Activated CD8-positive, alpha-beta memory T cell treated with anti-CD3 and anti-CD28 coated beads, Interleukin-2, amount 10 ng/mL, durations not matched to agents 7 days and 5 days (primary cell): ENCODE results near the gene H2AZ2. TPM values are rescaled to one million over a fixed set of nuclear protein-coding genes. Genes with fewer than 3 reads are reported as not detected.
"Not testable (repeated sequence)": the region's sequence is repeated elsewhere in the genome, so short reads cannot be mapped to it uniquely, and the experiment has no call there.

ENCODE experiments used
- ATAC-seq: fragments of 150-1000 bp; cut with Tn5 transposase; one replicate; pipeline ENCODE4 v1.10.0; 2021; ENCODE audit warnings: moderate library complexity
- CTCF ChIA-PET: fragments of 350-600 bp; sonication (Branson Sonifier 250); formaldehyde crosslinking; loops from one replicate; lab custom pipeline; 2021; ENCODE audit warnings: antibody characterized with exemption; lab: Charles Lee
- DNase-seq: peaks from one replicate; pipeline ENCODE4 v3.0.0-alpha.2; 2020
- H3K27ac Mint-ChIP-seq: one replicate; pipeline ENCODE4 v1.8.0; 2021; ENCODE audit warnings: mild to moderate bottlenecking, mixed read lengths
- H3K27me3 Mint-ChIP-seq: one replicate; pipeline ENCODE4 v1.8.0; 2021; ENCODE audit warnings: mixed read lengths
- H3K36me3 Mint-ChIP-seq: one replicate; pipeline ENCODE4 v1.8.0; 2021; ENCODE audit warnings: mild to moderate bottlenecking, mixed read lengths
- H3K4me1 Mint-ChIP-seq: one replicate; pipeline ENCODE4 v1.8.0; 2021; ENCODE audit warnings: mixed read lengths
- H3K4me3 Mint-ChIP-seq: one replicate; pipeline ENCODE4 v1.8.0; 2021; ENCODE audit warnings: mild to moderate bottlenecking, moderate library complexity, mixed read lengths
- H3K9me3 Mint-ChIP-seq: one replicate; pipeline ENCODE4 v1.8.0; 2022; ENCODE audit warnings: low read depth, mixed read lengths
- total RNA-seq, 2 experiments: library from RNA; stranded (reverse); gene quantifications; one replicate each; pipeline ENCODE4 v1.2.3, GENCODE V29; 2021

Gene H2AZ2
- total RNA-seq, 2 experiments from 2014 or later, result 302 to 331 TPM

GRCh38 chr7:44798649-44799305 lies 49.1 kb downstream of the H2AZ2 start:
- peak overlapping the region; percentile 99 for H3K27ac Mint-ChIP-seq
- peak overlapping the region; percentile 93 for H3K4me3 Mint-ChIP-seq
- H3K4me1 Mint-ChIP-seq, result peaks cover 40% of the 10 kb centered on the region
- DNase-seq (no peak), ATAC-seq (no peak)
- CTCF ChIA-PET, result interaction anchor here (0.7 to 2.8 kb wide), 15 partner anchors 10 to 233 kb away, joined by 3 to 17 read pairs (median 3); partner anchors contain the start of gene H2AZ2
- H3K9me3 Mint-ChIP-seq, result no peaks in the 10 kb centered on the region
- peaks cover 53% of the 10 kb centered on the region for H3K36me3 Mint-ChIP-seq
- no peaks in the 10 kb centered on the region for H3K27me3 Mint-ChIP-seq

- H3K36me3 Mint-ChIP-seq, result peaks cover 47% of the 10 kb centered on the region
- H3K27me3 Mint-ChIP-seq, result no peaks in the 10 kb centered on the region
- DNase-seq, result peak; percentile 93
- peak overlapping the region; percentile 99 for H3K27ac Mint-ChIP-seq
- peak overlapping the region; percentile 93 for H3K4me3 Mint-ChIP-seq
- ATAC-seq, result peak; percentile 60
- H3K4me1 Mint-ChIP-seq, result peaks cover 38% of the 10 kb centered on the region
- CTCF ChIA-PET, result interaction anchor here (0.7 to 2.8 kb wide), 16 partner anchors 10 to 232 kb away, joined by 3 to 17 read pairs (median 4); partner anchors contain the start of gene H2AZ2
- no peaks in the 10 kb centered on the region for H3K9me3 Mint-ChIP-seq
These were observed 50.3 kb downstream of the H2AZ2 start for GRCh38 chr7:44797329-44798258.

DNA sequence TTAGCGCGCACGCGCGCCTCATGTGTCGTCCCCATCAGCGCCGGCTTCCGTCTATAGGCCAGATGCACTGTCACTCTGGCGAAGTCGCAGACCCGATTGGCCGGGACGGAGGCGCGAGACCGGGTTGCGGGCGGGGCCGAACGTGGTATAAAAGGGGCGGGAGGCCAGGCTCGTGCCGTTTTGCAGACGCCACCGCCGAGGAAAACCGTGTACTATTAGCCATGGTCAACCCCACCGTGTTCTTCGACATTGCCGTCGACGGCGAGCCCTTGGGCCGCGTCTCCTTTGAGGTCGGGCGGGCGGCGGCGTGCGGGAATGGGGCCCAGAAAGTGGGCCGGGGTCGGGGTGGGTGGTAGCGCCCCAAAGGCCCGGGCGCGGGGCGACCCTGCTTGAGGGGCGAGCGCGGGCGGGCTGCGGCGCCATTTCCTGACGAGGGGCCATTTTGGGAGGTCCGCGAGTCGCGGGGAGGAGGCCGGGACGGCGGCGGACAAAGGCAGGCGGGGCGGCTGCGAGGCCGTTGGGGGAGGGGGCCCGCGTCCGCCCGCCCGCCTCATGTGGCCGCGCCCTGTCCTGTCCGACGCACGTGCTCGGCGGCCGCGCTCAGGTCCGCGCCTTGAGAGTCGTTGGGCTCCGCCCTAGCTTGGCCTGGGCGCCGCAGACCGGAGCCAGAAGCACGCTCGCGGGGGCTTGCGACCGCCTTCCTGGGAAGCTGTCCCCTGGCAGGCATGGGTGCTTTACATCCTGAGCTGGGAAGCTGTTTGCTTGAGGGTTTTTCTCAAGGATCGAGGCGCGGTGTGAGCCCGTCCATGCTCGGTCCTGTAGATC lies 51.2 kb downstream of the H2AZ2 start, which contains the start of gene PPIA:
TSS of gene PPIA (plus strand) at position 178 of the 825 bp plus-strand sequence. CDS start at position 222, 44 bp downstream.
- peaks cover 36% of the 10 kb centered on the region for H3K4me1 Mint-ChIP-seq
- peak within 1 kb of the TSS; percentile 99 for H3K27ac Mint-ChIP-seq
- peak; percentile 99 for DNase-seq
- CTCF ChIA-PET, result interaction anchor here (0.9 to 2.8 kb wide), 4 partner anchors 11 to 159 kb away, joined by 3 to 17 read pairs (median 4); partner anchors contain the start of gene H2AZ2
- ATAC-seq, result peak; percentile 92
- no peaks in the 10 kb centered on the region for H3K27me3 Mint-ChIP-seq
- H3K9me3 Mint-ChIP-seq, result no peaks in the 10 kb centered on the region
- peak within 1 kb of the TSS; percentile 93 for H3K4me3 Mint-ChIP-seq
- H3K36me3 Mint-ChIP-seq, result peaks cover 38% of the 10 kb centered on the region

GRCh38 chr7:44796034-44796503 lies 51.8 kb downstream of the H2AZ2 start:
- ATAC-seq, result peak; percentile 21
- H3K9me3 Mint-ChIP-seq, result no peaks in the 10 kb centered on the region
- H3K27me3 Mint-ChIP-seq, result no peaks in the 10 kb centered on the region
- DNase-seq, result no peak
- H3K4me1 Mint-ChIP-seq, result peaks cover 30% of the 10 kb centered on the region
- peak overlapping the region; percentile 93 for H3K4me3 Mint-ChIP-seq
- peaks cover 32% of the 10 kb centered on the region for H3K36me3 Mint-ChIP-seq
- CTCF ChIA-PET, result no interaction called here
- H3K27ac Mint-ChIP-seq, result peak overlapping the region; percentile 99

DNA sequence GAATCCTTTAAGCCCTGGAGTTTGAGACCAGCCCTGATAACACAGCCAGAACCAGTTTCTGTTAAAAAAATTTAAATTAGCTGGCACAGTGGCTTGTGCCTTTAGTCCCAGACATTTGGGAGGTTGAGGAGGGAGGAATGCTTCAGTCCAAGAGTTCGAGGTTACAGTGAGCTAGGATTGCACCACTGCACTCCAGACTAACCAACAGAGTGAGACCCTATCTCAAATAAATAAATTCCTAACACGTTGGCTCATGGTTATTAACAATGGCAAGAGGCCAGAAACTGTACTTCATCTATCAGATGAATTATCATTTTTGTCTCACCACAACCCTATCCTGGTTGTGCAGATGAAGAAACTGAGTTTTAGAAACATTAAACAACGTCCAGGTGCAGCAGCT lies 53.6 kb downstream of the H2AZ2 start:
- DNase-seq (no peak), ATAC-seq (no peak)
- Mint-ChIP-seq H3K36me3 (peaks cover 17% of the 10 kb centered on the region), H3K27ac (peak overlapping the region; percentile 7), H3K4me3 (no peak overlapping the region), H3K27me3 (no peaks in the 10 kb centered on the region), H3K4me1 (peaks cover 16% of the 10 kb centered on the region), H3K9me3 (no peaks in the 10 kb centered on the region)
- CTCF ChIA-PET, result interaction anchor here (1.5 kb wide), 1 partner anchor 188 kb away, joined by 3 read pairs; no protein-coding TSS in a partner anchor

DNA sequence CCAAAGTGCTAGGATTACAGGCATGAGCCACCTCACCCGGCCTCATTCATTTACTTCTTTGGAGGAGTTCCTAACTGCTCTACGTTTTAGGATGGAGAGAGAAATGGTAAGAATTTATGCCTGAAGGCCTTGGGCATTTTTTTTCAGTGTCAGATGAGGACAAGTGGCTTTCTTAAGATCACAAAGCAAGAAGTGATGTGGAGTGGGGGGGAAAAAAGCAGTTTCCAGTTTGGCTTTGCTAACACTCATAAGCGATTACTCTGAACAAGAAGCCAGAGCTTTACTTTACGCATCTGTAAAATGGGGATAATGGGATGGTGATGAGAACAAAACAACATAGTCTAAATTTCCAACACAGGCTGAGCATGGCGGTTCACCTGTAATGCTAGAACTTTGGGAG lies 54.0 kb downstream of the H2AZ2 start:
- ATAC-seq (no peak), DNase-seq (no peak)
- no peaks in the 10 kb centered on the region for H3K27me3 Mint-ChIP-seq
- CTCF ChIA-PET, result interaction anchor here (1.5 kb wide), 1 partner anchor 188 kb away, joined by 3 read pairs; no protein-coding TSS in a partner anchor
- H3K36me3 Mint-ChIP-seq, result peaks cover 15% of the 10 kb centered on the region
- no peak overlapping the region for H3K4me3 Mint-ChIP-seq
- no peaks in the 10 kb centered on the region for H3K9me3 Mint-ChIP-seq
- peaks cover 15% of the 10 kb centered on the region for H3K4me1 Mint-ChIP-seq
- peak overlapping the region; percentile 7 for H3K27ac Mint-ChIP-seq

- Mint-ChIP-seq H3K27ac (no peak overlapping the region), H3K9me3 (no peaks in the 10 kb centered on the region), H3K27me3 (no peaks in the 10 kb centered on the region), H3K36me3 (no peaks in the 10 kb centered on the region), H3K4me1 (peaks cover 4% of the 10 kb centered on the region), H3K4me3 (no peak overlapping the region)
- CTCF ChIA-PET, result interaction anchor here (0.9 to 1.5 kb wide), 2 partner anchors 11 to 14 kb away, joined by 3 read pairs; no protein-coding TSS in a partner anchor
- no peak for DNase-seq
- no peak for ATAC-seq
These were observed 56.3 kb downstream of the H2AZ2 start for GRCh38 chr7:44791278-44792219.

GRCh38 chr7:44789990-44790389 lies 57.9 kb downstream of the H2AZ2 start:
- no peak overlapping the region for H3K4me3 Mint-ChIP-seq
- ATAC-seq, result no peak
- no peaks in the 10 kb centered on the region for H3K9me3 Mint-ChIP-seq
- no peak overlapping the region for H3K27ac Mint-ChIP-seq
- DNase-seq, result no peak
- CTCF ChIA-PET, result no interaction called here
- H3K4me1 Mint-ChIP-seq, result peaks cover 1% of the 10 kb centered on the region
- no peaks in the 10 kb centered on the region for H3K27me3 Mint-ChIP-seq
- H3K36me3 Mint-ChIP-seq, result no peaks in the 10 kb centered on the region

GRCh38 chr7:44787762-44788161 lies 60.1 kb downstream of the H2AZ2 start:
- ATAC-seq, result no peak
- no peak overlapping the region for H3K27ac Mint-ChIP-seq

DNA sequence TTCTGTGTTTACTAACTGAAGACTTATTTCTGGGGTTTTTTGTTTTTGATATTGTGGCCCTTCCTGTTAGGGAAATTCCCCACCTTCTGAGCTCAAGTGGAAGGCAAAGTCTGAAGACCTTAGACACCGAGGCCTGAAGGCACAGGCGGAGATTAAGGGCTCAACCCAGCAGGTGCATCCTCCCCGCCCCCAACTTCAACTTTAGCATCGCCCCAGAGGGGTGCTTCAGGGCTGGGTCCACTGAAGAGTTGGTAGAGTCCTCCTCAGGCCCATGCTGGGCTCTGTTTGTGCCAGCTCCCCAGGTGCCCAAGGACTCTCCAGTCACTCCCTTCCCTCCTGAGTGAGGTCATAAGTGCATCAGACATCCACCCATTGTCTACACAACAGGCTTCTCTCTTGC lies 60.8 kb downstream of the H2AZ2 start:
- Mint-ChIP-seq H3K27ac (no peak overlapping the region), H3K9me3 (peaks cover 5% of the 10 kb centered on the region), H3K4me3 (no peak overlapping the region), H3K4me1 (peaks cover 1% of the 10 kb centered on the region), H3K27me3 (no peaks in the 10 kb centered on the region), H3K36me3 (peaks cover 6% of the 10 kb centered on the region)
- CTCF ChIA-PET, result no interaction called here
- no peak for ATAC-seq
- no peak for DNase-seq

More at GRCh38 chr7:44787762-44788161, 60.1 kb downstream of the H2AZ2 start:
- CTCF ChIA-PET, result no interaction called here
- Mint-ChIP-seq H3K27me3 (no peaks in the 10 kb centered on the region), H3K9me3 (peaks cover 5% of the 10 kb centered on the region), H3K4me3 (no peak overlapping the region), H3K36me3 (peaks cover 6% of the 10 kb centered on the region), H3K4me1 (peaks cover 1% of the 10 kb centered on the region)
- DNase-seq, result no peak

DNA sequence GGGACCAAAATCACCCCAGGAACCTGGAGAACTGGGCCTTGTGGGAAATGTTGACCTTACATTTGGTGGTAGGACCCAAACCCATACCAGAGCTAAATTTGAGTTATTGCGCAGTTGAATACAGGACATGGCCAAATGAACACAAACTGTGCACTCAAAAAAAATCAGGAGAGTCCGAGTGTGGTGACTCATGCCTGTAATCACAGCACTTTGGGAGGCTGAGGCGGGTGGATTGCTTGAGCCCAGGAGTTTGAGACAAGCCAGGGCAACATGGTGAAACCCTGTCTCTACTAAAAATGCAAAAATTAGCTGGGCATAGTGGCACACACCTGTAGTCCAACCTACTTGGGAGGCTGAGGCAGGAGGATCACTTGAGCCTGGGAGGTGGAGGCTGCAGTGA lies 62.7 kb downstream of the H2AZ2 start:
- H3K36me3 Mint-ChIP-seq, DNase-seq, ATAC-seq, H3K27me3 Mint-ChIP-seq, H3K4me1 Mint-ChIP-seq, CTCF ChIA-PET, H3K27ac Mint-ChIP-seq, H3K9me3 Mint-ChIP-seq, H3K4me3 Mint-ChIP-seq: not testable (repeated sequence)

DNA sequence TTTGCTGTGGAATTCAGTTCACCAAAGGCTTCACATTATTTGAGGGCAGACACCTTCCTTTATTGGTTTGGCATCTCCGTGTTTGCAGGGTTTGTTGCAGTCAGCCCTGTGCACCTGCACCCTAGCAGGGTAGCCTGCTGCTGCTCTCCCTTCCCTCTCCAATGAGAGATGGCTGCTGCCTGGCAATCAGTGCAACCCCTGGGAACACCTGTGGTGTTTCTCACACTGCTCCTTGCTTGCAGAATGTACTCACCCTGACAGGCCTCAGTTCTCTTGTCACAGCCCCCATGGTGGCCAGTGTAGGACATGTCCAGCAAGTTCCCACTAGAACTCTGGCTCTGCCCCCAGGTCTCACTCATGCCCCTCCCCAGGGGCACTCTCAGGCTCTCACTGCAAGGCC lies 63.5 kb downstream of the H2AZ2 start:
- Mint-ChIP-seq H3K9me3 (peaks cover 5% of the 10 kb centered on the region), H3K36me3 (peaks cover 6% of the 10 kb centered on the region), H3K27me3 (no peaks in the 10 kb centered on the region), H3K27ac (no peak overlapping the region), H3K4me1 (peaks cover 1% of the 10 kb centered on the region), H3K4me3 (no peak overlapping the region)
- ATAC-seq (no peak), DNase-seq (no peak)
- CTCF ChIA-PET, result no interaction called here
